Vagina (tissue), 2 donors: ENCODE data around the gene SMAD5. TPM values are rescaled to one million over a fixed set of nuclear protein-coding genes. Genes with fewer than 3 reads are reported as not detected.

Experiments
- DNase-seq, 2 donors: peaks; one replicate each; pipeline ENCODE4 v3.0.0-alpha.2; 2017; ENCODE audit errors: extremely low spot score in 2 of 2
- H3K27ac ChIP-seq: fragments of 200-600 bp; sonication (generic); one replicate; pipeline ENCODE4 v1.5.1; 2019
- H3K27me3 ChIP-seq: fragments of 200-600 bp; sonication (generic); one replicate; pipeline ENCODE4 v1.5.1; 2019
- H3K36me3 ChIP-seq, 2 donors: fragments of 200-600 bp; sonication (generic); one replicate each; pipeline ENCODE4 v1.5.1; 2017 to 2019
- H3K4me1 ChIP-seq: fragments of 200-600 bp; sonication (generic); one replicate; pipeline ENCODE4 v1.5.1; 2019
- H3K4me3 ChIP-seq, 2 donors: fragments of 200-600 bp; sonication (generic); 1 replicate in 1 of 2; 2 replicates in 1 of 2; pipeline ENCODE4 v1.5.1; 2016 to 2019
- H3K9me3 ChIP-seq: fragments of 200-600 bp; sonication (generic); one replicate; pipeline ENCODE4 v1.5.1; 2019
- CTCF ChIP-seq, 3 experiments: fragments of 450-650 bp in 2 of 3; fragments of 200-600 bp in 1 of 3; sonication (generic) in 1 of 3; IDR thresholded peaks; one replicate each; pipeline ENCODE4 v1.5.1; 2017 to 2019; ENCODE audit warnings: antibody characterized with exemption in 3 of 3, mild to moderate bottlenecking in 2 of 3, moderate library complexity in 2 of 3
- POLR2A ChIP-seq, 2 donors: fragments of 450-650 bp; IDR thresholded peaks; one replicate each; pipeline ENCODE4 v1.6.1; 2017; ENCODE audit warnings: antibody characterized with exemption in 2 of 2, mild to moderate bottlenecking in 2 of 2, moderate library complexity in 2 of 2
- POLR2AphosphoS5 ChIP-seq, 2 donors: sonication (generic); formaldehyde crosslinking; IDR thresholded peaks; one replicate each; pipeline ENCODE4 v1.9.0; 2017; ENCODE audit warnings: antibody characterized with exemption in 2 of 2, mild to moderate bottlenecking in 2 of 2, low read depth in 1 of 2; ENCODE audit not compliant: insufficient read depth in 1 of 2
- intact Hi-C: fragments of 100-400 bp; cut with DNase I; formaldehyde crosslinking; loops from one replicate; pipeline ENCODE4 v1.15.1; 2023
- total RNA-seq: library from RNA; depleted of rRNA; stranded (reverse); fragments of >200 nt; gene quantifications from one replicate; pipeline ENCODE4 v1.2.3, GENCODE V29; 2016

The SMAD5 gene
- 40.0 TPM for total RNA-seq

DNA sequence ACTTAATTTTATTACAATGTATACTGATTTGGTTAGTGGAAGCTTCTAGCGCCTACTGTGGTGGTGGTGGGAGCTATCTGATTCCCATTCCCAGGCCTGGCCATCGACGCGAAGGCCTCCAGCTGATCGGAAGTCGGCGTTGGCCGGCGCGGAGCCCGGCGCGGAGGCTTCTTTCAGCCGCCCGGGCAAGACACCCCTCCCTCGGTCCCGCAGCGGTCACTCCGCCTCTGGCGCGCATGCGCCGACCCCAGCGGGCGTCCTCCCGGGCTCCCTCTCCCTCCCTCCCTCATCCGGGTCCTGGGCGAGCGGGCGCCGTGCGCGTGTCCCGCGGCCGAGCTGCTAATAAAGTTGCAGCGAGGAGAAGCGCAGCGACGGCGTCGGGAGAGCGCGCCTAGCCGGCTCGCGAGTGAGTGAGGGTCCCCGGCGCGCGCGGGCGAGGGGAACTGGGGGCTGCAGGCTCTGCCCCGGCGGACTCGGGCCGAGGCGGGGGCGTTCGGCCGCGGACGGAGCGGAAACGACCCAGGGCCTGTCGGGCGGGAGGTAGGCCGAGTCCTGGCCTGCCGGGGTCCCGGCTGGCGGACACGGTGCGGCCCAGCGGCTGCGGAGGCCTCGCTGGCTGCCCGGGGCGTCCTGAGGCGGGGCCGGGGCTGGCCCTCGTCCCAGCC is at the start of gene SMAD5:
Gene SMAD5 (plus strand): TSS at position 289 of the 665 bp plus-strand sequence. CDS start 20,916 bp downstream, outside the sequence.
- Histone ChIP-seq H3K36me3 (no peaks in the 10 kb centered on the region), H3K4me1 (peaks cover 46% of the 10 kb centered on the region), H3K9me3 (no peaks in the 10 kb centered on the region), H3K27me3 (no peaks in the 10 kb centered on the region), H3K4me3 (peak within 1 kb of the TSS; percentile 71 to 73), H3K27ac (peak within 1 kb of the TSS; percentile 97)
- DNase-seq, result peak in 1 of 2 donors; percentile 93
- intact Hi-C loops, result no loop called here
- TF ChIP-seq POLR2AphosphoS5 (IDR thresholded peaks at IDR 0.05; ENCODE audit: insufficient read depth in 1 of 2, low read depth in 1 of 2), result peak; percentile 87 to 89
- peak in 1 of 2 donors; percentile 81 for TF ChIP-seq POLR2A (IDR thresholded peaks at IDR 0.05)
- no peak for TF ChIP-seq CTCF (IDR thresholded peaks at IDR 0.05)

GRCh38 chr5:136084698-136085097 is 47.9 kb upstream of the SMAD5 start:
- Histone ChIP-seq H3K36me3 (no peaks in the 10 kb centered on the region), H3K9me3 (no peaks in the 10 kb centered on the region), H3K4me1 (peaks cover 24% of the 10 kb centered on the region), H3K27ac (no peak overlapping the region), H3K4me3 (no peak overlapping the region), H3K27me3 (no peaks in the 10 kb centered on the region)
- intact Hi-C loops, result loop anchor here (5.0 kb wide), 1 partner anchor 137 kb away; no protein-coding TSS in a partner anchor
- TF ChIP-seq POLR2A (IDR thresholded peaks at IDR 0.05), result no peak
- no peak for DNase-seq

DNA sequence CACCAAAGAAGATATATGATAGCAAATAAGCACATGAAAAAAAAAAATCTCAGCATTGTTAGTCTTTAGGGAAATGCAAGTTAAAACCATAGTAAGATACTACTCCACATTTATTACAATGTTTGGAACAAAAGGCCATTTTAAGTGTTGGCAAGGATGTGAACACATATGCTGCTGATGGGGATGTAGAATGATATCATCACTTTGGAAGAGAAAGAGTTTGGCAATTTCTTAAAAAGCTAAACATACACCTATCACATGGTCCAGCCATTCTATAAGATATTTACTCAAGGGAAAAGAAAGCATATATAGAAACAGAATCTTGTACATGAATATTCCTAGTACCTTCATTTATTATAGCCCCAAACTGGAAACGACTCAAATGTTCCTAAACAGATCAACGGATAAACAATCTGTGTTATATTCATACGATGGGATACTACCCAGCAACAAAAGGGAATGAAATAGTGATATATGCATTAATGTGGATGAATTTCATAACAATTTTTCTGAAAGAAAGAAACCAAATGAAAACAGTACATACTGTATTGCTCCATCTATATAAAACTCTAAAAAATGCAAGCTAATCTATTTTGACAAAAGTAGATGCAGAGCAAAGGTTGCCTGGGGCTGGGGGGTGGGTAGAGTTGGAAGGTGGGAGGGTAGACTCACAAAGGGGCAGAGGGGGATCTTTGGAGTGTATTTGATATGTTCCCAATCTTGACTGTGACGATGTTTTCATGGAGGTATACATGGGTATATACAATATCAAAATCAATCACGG is 45.7 kb upstream of the SMAD5 start:
- intact Hi-C loops, result no loop called here
- Histone ChIP-seq H3K9me3 (no peaks in the 10 kb centered on the region), H3K36me3 (no peaks in the 10 kb centered on the region), H3K4me1 (peaks cover 23% of the 10 kb centered on the region), H3K4me3 (no peak overlapping the region), H3K27ac (no peak overlapping the region), H3K27me3 (no peaks in the 10 kb centered on the region)
- no peak for DNase-seq
- TF ChIP-seq POLR2A (IDR thresholded peaks at IDR 0.05), result no peak
- TF ChIP-seq POLR2AphosphoS5 (IDR thresholded peaks at IDR 0.05; ENCODE audit: insufficient read depth in 1 of 2, low read depth in 1 of 2), result no peak
- no peak for TF ChIP-seq CTCF (IDR thresholded peaks at IDR 0.05)

DNA sequence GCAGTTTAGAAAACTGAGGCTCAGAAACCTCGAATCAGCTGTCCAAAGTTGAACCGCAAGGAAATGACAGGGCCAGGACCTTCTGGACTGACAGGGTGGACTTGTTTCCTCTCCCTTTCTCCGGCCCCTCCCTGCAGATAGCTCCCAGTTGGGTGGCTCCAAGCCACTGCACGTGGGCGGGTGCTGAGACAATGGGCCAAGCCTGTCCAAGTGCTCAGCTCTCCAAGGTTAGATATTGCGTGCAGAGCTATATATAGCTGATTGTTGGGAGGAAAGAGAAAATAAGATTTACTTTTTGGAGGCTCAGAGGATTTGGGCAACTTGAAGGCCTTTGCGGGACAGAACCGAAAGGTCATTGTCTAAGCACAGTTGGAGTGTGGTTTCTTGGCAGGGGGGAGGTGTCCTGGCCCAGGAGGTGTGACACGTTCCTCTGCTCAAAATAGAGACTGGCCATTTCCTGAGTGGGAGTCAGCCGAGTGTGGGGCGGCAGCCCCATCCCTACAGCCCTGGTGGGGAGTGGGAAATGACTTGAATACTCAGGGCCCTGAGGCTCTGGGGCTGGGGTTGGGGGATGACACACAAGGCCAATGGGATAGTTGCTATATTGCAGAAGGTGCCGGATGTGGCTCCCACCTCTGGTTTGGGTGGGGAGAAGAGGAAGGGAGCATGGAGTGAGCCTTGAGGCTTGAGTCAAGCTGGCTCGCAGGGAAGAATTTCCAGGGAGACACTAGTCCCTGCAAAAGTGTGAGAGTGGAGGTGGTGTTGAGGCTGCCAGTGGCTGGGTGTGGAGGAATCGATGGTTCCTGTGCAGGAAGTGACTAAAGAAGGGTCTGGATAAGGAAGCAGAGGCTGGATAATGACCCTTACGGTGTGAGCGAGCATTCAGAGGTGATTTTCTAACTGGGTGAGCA is 44.4 kb upstream of the SMAD5 start:
- DNase-seq, result peak in 1 of 2 donors; percentile 90
- no peaks in the 10 kb centered on the region for H3K27me3 ChIP-seq
- no peaks in the 10 kb centered on the region for H3K9me3 ChIP-seq
- H3K27ac ChIP-seq, result no peak overlapping the region
- no peaks in the 10 kb centered on the region for H3K36me3 ChIP-seq
- no peak for TF ChIP-seq POLR2A (IDR thresholded peaks at IDR 0.05)
- TF ChIP-seq POLR2AphosphoS5 (IDR thresholded peaks at IDR 0.05; ENCODE audit: insufficient read depth in 1 of 2, low read depth in 1 of 2), result peak; percentile 37 to 73
- H3K4me3 ChIP-seq, result no peak overlapping the region
- peaks cover 19% of the 10 kb centered on the region for H3K4me1 ChIP-seq
- intact Hi-C loops, result no loop called here

GRCh38 chr5:136089791-136090190 is 42.9 kb upstream of the SMAD5 start:
- Histone ChIP-seq H3K4me3 (no peak overlapping the region), H3K4me1 (peaks cover 19% of the 10 kb centered on the region), H3K9me3 (no peaks in the 10 kb centered on the region), H3K36me3 (no peaks in the 10 kb centered on the region), H3K27me3 (no peaks in the 10 kb centered on the region), H3K27ac (no peak overlapping the region)
- peak in 1 of 2 donors; percentile 28 for DNase-seq
- TF ChIP-seq POLR2AphosphoS5 (IDR thresholded peaks at IDR 0.05; ENCODE audit: insufficient read depth in 1 of 2, low read depth in 1 of 2) (peak in 1 of 2 donors; percentile 9), CTCF (IDR thresholded peaks at IDR 0.05) (no peak)
- intact Hi-C loops, result no loop called here
